ENCODE data around the gene SLC10A4.
"Not testable (repeated sequence)": the region's sequence is repeated elsewhere in the genome, so short reads cannot be mapped to it uniquely, and the experiment has no call there.

Gene SLC10A4

DNA sequence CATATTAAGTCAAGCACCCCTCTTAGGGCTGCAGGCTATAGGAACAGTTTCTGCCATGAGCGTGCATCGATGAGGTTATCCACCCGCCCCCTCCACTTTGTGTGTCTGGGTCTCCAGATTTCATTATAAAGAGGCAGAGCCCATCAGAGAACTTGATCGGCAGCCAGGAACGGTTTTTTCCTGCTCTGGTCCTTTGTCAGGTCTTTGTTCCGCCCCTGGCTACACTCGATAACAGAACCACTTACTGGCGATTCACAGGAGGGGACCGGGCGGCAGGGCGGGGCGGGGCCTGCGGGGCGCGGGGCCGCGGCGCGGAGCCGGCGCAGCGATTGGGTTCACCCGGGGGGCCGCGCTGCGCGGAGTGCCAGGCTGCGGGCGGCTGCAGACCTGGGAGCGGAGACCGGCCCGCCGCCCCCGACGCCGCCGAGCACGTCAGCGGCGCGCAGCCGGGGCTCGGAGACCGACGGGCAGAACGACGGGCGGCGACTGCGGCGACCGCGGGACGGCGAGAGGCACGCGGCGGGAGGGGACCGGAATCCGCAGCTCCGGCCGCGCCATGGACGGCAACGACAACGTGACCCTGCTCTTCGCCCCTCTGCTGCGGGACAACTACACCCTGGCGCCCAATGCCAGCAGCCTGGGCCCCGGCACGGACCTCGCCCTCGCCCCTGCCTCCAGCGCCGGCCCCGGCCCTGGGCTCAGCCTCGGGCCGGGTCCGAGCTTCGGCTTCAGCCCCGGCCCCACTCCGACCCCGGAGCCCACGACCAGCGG lies at the start of gene SLC10A4:
SLC10A4 (plus strand) TSS at position 338 of the 771 bp plus-strand sequence; CDS start at position 557, 219 bp downstream.
- no peak for DNase-seq (ENCODE audit: low read depth)

- DNase-seq (ENCODE audit: low read depth), result no peak
Measured at GRCh38 chr4:48436318-48436717, 46.8 kb upstream of the SLC10A4 start.

DNA sequence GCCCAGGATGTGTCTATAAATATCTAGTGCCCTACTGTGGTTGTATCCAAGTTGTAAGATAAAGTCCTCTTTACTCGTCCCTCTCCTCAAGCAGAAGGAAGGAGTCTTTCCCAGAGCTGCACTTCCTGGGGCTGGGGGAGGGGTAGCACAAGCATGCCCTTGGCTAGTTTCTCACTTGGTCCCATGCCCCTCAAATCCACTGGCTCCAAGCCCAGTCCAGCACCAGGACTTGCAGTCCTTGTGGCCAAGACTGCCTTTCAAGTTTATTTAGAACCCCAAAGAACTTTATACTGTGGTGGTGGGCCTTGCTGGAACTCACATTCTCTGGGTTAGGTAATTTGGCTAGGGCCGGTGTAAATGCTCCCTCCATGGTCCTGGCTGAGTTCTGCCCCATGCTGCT lies 43.2 kb upstream of the SLC10A4 start:
- no peak for DNase-seq (ENCODE audit: low read depth)

GRCh38 chr4:48440914-48441313 lies 42.2 kb upstream of the SLC10A4 start:
- not testable (repeated sequence) for DNase-seq (ENCODE audit: low read depth)

DNA sequence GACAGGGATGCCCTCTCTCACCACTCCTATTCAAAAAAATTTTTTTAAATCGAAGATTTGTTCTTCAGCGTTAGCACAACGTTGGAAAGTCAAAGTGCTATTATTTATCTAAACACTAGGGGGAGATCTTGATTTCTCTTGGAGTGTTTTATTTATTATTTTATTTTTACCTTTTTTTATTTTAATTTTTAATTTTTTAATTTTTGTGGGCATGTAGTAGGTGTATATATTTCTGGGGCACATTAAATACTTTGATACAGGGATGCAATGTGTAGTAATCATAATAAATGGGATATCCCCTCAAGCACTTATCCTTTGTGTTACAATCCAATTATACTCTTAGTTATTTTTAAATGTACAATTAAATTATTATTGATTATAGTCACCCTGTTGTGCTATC lies 37.4 kb upstream of the SLC10A4 start:
- DNase-seq (ENCODE audit: low read depth), result no peak

- no peak for DNase-seq (ENCODE audit: low read depth)
Measured at GRCh38 chr4:48446642-48447041, 36.5 kb upstream of the SLC10A4 start.

- DNase-seq (ENCODE audit: low read depth), result no peak
Measured at GRCh38 chr4:48449151-48449550, 34.0 kb upstream of the SLC10A4 start.

DNA sequence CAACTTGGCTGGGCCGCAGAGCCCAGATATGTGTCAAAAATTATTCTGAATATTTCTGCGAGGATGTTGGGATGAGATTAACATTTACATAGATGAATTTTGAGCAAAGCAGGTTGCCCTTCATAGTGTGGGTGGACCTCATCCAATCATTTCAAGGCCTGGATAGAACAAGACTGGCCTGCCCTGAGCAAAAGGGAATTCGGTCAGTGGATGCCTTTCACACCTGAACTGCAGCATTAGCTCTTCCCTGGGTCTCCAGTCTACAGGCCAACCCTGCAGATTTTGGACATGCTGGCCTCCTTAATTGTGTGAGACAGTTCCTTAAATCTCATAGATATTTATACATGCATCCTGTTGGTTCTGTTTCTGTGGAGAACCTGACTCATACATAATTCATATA lies 32.4 kb upstream of the SLC10A4 start:
- no peak for DNase-seq (ENCODE audit: low read depth)

GRCh38 chr4:48451656-48452055 lies 31.5 kb upstream of the SLC10A4 start:
- DNase-seq (ENCODE audit: low read depth), result not testable (repeated sequence)

DNA sequence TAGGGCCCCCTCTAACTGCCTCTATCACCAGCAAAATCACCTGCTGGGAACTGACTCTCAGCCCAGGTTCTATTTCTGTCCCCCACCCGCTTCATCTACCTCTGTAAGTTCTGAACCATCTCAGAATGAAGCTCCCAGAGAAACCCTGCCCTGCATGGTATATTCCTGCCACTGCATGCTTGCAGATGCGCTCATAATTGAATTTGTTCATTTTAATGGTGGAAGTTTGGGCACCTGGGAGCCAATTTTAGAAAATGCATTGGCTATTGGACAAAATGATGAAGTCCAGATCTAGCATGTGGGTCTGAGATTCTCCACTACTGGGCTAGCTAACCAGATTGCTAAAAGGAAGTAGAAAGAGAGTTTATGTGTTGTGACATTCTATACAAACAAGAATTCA lies 28.6 kb upstream of the SLC10A4 start:
- no peak for DNase-seq (ENCODE audit: low read depth)

- no peak for DNase-seq (ENCODE audit: low read depth)
Measured at GRCh38 chr4:48461000-48461399, 22.1 kb upstream of the SLC10A4 start.

GRCh38 chr4:48462363-48462762 lies 20.8 kb upstream of the SLC10A4 start:
- no peak for DNase-seq (ENCODE audit: low read depth)

DNA sequence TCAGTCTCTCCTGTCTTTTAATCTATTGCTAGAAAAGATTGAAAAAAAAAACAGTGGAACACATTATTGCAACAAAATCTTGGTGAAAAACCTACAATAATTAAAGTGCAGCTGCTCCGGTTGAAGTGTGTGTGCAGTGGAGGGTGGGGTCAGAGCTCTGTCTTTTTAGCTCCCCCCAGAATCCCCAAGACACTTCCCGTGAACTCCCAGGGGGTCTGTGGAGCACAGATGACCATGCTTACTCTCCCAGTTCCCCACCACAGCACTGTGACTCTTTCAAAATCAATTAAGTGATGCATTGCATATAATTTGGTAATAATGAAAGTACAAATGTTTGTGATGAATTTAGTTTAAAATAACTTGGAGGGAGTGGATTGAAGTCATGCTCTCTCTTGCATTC lies 15.7 kb upstream of the SLC10A4 start:
- DNase-seq (ENCODE audit: low read depth), result no peak

DNA sequence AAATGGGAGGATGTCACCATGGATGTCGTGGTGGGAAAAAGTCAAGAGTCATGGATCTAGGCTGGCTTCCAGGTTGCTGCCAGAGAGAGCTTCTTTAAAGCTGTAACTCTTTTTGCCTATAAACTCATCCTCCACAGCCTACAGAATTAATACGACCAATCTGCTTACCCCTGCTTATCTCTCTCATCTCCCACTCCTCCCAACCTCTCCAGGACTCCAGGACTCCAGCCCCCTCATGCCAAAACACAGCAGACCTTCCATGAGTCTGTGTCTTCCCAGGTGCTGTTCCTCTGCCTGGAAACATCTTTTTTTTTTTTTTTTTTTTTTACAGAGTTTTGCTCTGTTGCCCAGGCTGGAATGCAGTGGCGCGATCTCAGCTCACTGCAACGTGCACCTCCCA lies 15.3 kb upstream of the SLC10A4 start:
- no peak for DNase-seq (ENCODE audit: low read depth)

DNA sequence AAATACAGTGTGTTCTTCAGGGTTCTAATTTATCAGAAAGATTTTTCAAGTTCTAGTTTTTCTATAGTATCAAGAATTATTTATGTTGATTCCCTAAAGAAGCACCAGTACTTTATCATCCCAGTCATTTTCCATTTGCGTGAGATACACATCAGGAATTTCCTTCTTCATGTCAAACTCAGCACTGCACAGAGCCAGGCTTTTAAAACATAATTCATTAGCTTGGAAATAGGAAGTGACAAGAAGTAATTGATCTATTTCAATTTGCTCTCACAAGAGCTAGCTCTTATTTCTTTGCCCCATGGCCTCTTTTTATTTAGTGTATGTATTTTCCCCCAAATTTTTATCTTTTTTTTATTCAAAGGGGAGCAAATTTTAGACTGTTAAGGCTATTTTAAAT lies 13.0 kb upstream of the SLC10A4 start:
- DNase-seq (ENCODE audit: low read depth), result no peak

DNA sequence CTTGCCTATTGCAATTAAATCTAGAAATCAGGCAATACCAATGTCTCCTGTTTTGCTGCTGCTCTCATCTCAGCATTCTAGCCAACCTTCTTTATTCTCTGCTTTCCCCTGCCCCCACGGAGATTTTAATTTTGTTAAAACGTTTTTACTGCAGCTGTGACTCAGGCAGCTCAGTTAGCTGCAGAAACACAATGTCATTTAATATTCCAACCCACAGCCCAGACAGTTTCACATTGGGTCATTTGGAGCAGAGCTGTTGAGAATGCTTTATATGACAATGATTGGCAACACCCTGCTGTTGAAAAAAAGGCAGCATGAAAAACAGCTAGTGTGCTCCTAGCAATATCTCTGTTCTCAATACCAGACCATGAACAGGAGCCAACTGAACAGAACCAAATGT lies 12.6 kb upstream of the SLC10A4 start:
- DNase-seq (ENCODE audit: low read depth), result no peak

DNA sequence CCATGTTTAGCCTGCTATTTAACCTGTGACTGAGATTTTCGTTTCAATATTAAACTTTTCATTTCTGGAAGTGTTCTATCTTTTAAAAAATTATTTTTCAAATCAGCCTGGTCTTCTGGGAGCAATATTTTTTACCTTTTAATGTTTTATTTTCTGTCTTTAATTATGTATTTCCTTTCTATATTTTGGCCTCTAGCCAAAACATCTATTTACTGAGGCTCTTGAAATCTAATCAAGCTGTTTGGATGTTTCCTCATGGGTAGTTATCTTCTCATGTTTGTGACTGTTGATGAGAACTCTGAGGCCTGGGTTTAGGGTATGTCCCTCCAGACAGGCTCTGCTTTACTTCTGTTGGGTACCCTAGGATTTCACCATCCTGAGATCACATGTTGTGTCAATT lies 10.3 kb upstream of the SLC10A4 start:
- no peak for DNase-seq (ENCODE audit: low read depth)

DNA sequence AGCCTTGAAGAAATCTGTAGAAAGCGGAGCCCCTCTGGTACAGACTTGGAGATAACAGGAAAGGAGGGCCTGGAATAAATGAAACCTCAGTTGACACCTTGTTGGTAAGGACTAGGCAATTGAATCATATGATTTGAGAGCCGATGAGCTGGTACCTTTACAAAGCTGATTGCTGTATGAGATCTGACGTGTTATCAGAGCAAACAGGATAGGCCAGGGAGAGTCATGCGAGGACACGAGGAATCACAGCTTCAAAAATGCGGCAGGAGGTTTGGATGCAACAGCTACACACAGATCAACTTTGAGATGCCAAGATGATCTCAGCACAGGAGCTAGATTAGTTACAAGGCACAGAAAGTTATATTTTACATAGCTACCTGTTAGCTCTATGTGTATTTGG lies 7.4 kb upstream of the SLC10A4 start:
- no peak for DNase-seq (ENCODE audit: low read depth)

GRCh38 chr4:48478273-48478672 lies 4.9 kb upstream of the SLC10A4 start:
- no peak for DNase-seq (ENCODE audit: low read depth)

GRCh38 chr4:48481581-48481980 lies 1.6 kb upstream of the SLC10A4 start:
- DNase-seq (ENCODE audit: low read depth), result no peak

GRCh38 chr4:48483777-48484493 lies 792 bp downstream of the SLC10A4 start:
- DNase-seq (ENCODE audit: low read depth), result no peak

DNA sequence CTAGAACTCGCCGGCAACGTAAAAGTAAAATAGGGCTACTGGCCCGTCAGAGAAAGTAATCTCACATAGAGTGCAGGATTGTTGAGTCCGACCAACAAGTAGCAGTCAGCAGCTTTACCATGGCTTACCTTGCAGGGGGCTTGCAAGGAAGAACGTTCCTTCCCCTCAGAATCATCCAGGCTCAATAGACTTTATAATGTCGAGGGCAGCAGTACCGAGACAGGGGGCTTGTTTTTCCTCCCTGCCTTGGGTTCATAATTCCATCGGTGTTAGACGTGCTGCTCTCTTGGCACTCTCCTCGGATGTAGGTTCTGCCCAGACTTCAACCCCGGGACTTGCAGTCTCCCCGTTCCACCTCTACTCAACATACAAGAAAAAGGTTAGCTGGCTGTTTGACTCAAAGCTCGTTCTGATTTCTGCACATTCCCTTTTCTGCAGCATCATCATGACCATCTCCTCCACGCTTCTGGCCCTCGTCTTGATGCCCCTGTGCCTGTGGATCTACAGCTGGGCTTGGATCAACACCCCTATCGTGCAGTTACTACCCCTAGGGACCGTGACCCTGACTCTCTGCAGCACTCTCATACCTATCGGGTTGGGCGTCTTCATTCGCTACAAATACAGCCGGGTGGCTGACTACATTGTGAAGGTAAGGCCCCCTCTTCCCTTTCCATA lies 1.5 kb downstream of the SLC10A4 start:
- DNase-seq (ENCODE audit: low read depth), result no peak

DNA sequence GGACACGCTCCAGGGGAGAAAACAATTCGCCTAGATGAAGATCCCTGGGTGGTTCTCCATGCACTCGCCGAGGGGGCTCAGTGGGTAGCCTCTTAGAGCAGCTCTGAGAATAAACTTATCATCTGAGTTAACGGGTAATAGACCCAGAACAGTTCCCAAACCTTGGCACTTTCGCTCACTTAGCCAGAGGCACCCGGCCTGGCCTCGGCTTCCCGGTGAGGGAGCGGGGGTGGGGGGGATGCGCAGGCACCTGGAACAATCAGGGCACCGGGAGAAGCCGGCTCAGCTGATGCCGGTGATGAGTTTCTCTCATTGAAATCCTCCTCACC lies 6.5 kb downstream of the SLC10A4 start:
- no peak for DNase-seq (ENCODE audit: low read depth)

All from stimulated activated CD8-positive, alpha-beta memory T cell treated with anti-CD3 and anti-CD28 coated beads, Interleukin-12 subunit alpha, Interleukin-12 subunit beta, amount 100 ng/mL, for 1 hour (primary cell).